Suprapubic skin (tissue), 4 donors: ENCODE results near the gene FMNL1. TPM values are rescaled to one million over a fixed set of nuclear protein-coding genes. Genes with fewer than 3 reads are reported as not detected.

Experiments
- DNase-seq, 2 donors: peaks; one replicate each; pipeline ENCODE4 v3.0.0-alpha.2; 2019; ENCODE audit warnings: low spot score in 2 of 2
- H3K27ac ChIP-seq: fragments of 200-600 bp; sonication (generic); one replicate; pipeline ENCODE4 v1.5.1; 2019
- H3K27me3 ChIP-seq: fragments of 200-600 bp; sonication (generic); one replicate; pipeline ENCODE4 v1.5.1; 2019
- H3K36me3 ChIP-seq: fragments of 200-600 bp; sonication (generic); one replicate; pipeline ENCODE4 v1.5.1; 2019
- H3K4me1 ChIP-seq: fragments of 200-600 bp; sonication (generic); one replicate; pipeline ENCODE4 v1.5.1; 2019
- H3K4me3 ChIP-seq: fragments of 200-600 bp; sonication (generic); one replicate; pipeline ENCODE4 v1.5.1; 2019; ENCODE audit warnings: mild to moderate bottlenecking
- H3K9me3 ChIP-seq: fragments of 200-600 bp; sonication (generic); one replicate; pipeline ENCODE4 v1.5.1; 2019
- CTCF ChIP-seq, 2 donors: fragments of 200-600 bp in 1 of 2; fragments of 450-650 bp in 1 of 2; sonication (generic) in 1 of 2; IDR thresholded peaks; one replicate each; pipeline ENCODE4 v1.5.1; 2016 to 2019; ENCODE audit warnings: antibody characterized with exemption in 2 of 2, mild to moderate bottlenecking in 1 of 2, moderate library complexity in 1 of 2
- EP300 ChIP-seq: sonication (generic); formaldehyde crosslinking; IDR thresholded peaks from one replicate; pipeline ENCODE4 v1.6.1; 2017; ENCODE audit warnings: antibody characterized with exemption
- POLR2A ChIP-seq, 2 donors: fragments of 450-650 bp; IDR thresholded peaks; one replicate each; pipeline ENCODE4 v1.6.1; 2017; ENCODE audit warnings: antibody characterized with exemption in 2 of 2, mild to moderate bottlenecking in 2 of 2, moderate library complexity in 2 of 2
- POLR2AphosphoS5 ChIP-seq, 3 donors: sonication (generic); formaldehyde crosslinking; IDR thresholded peaks; one replicate each; pipeline ENCODE4 v1.6.1; 2017; ENCODE audit warnings: antibody characterized with exemption in 3 of 3
- WGBS: methylation state at CpG from one replicate; pipeline ENCODE4 v1.1.5; 2018; 5-methylcytosine and 5-hydroxymethylcytosine counted together
- total RNA-seq, 4 donors: library from RNA; depleted of rRNA; stranded (reverse); fragments of >200 nt; gene quantifications; one replicate each; pipeline ENCODE4 v1.1.0, GENCODE V29; 2016

Gene FMNL1
- total RNA-seq, 4 donors from 2014 or later = 5.9 to 14.6 (median 8.0) TPM

- Histone ChIP-seq H3K4me3 (no peak overlapping the region), H3K27ac (no peak overlapping the region), H3K36me3 (peaks cover 47% of the 10 kb centered on the region), H3K27me3 (no peaks in the 10 kb centered on the region), H3K9me3 (no peaks in the 10 kb centered on the region), H3K4me1 (peaks cover 69% of the 10 kb centered on the region)
- TF ChIP-seq EP300 = no peak
- TF ChIP-seq CTCF (IDR thresholded peaks at IDR 0.05) = no peak
- no peak for TF ChIP-seq POLR2AphosphoS5 (IDR thresholded peaks at IDR 0.05)
- TF ChIP-seq POLR2A (IDR thresholded peaks at IDR 0.05) = no peak
- DNase-seq = peak in 1 of 2 donors; percentile 48
- 82% methylated on average over 12 of the region's 15 CpGs for WGBS
Observed at GRCh38 chr17:45289301-45290268, 67.9 kb downstream of the FMNL1 start.

- Histone ChIP-seq H3K4me1 (peaks cover 73% of the 10 kb centered on the region), H3K9me3 (no peaks in the 10 kb centered on the region), H3K36me3 (peaks cover 41% of the 10 kb centered on the region), H3K27ac (peak overlapping the region; percentile 9), H3K4me3 (no peak overlapping the region), H3K27me3 (no peaks in the 10 kb centered on the region)
- WGBS = 67% methylated on average over 9 of the region's 11 CpGs
- TF ChIP-seq POLR2AphosphoS5 (IDR thresholded peaks at IDR 0.05) = no peak
- DNase-seq = peak in 1 of 2 donors; percentile 56
Observed at GRCh38 chr17:45290269-45290765, 68.6 kb downstream of the FMNL1 start.

GRCh38 chr17:45291171-45291805 lies 69.6 kb downstream of the FMNL1 start:
- Histone ChIP-seq H3K36me3 (peaks cover 31% of the 10 kb centered on the region), H3K4me3 (no peak overlapping the region), H3K27ac (peak overlapping the region; percentile 28), H3K9me3 (no peaks in the 10 kb centered on the region), H3K27me3 (no peaks in the 10 kb centered on the region), H3K4me1 (peaks cover 82% of the 10 kb centered on the region)
- TF ChIP-seq EP300 = no peak
- TF ChIP-seq POLR2A (IDR thresholded peaks at IDR 0.05) = no peak
- no peak for TF ChIP-seq POLR2AphosphoS5 (IDR thresholded peaks at IDR 0.05)
- TF ChIP-seq CTCF (IDR thresholded peaks at IDR 0.05) = no peak
- 48% methylated on average over 5 of the region's 5 CpGs for WGBS
- DNase-seq = no peak

GRCh38 chr17:45292696-45293412 lies 71.2 kb downstream of the FMNL1 start:
- Histone ChIP-seq H3K4me3 (no peak overlapping the region), H3K27ac (peak overlapping the region; percentile 72), H3K36me3 (peaks cover 16% of the 10 kb centered on the region), H3K9me3 (no peaks in the 10 kb centered on the region), H3K4me1 (peaks cover 92% of the 10 kb centered on the region), H3K27me3 (no peaks in the 10 kb centered on the region)
- no peak for TF ChIP-seq POLR2A (IDR thresholded peaks at IDR 0.05)
- no peak for TF ChIP-seq CTCF (IDR thresholded peaks at IDR 0.05)
- TF ChIP-seq POLR2AphosphoS5 (IDR thresholded peaks at IDR 0.05) = no peak
- TF ChIP-seq EP300 = no peak
- no peak for DNase-seq
- WGBS = 69% methylated on average over 11 of the region's 12 CpGs

- 21% methylated on average over 7 of the region's 10 CpGs for WGBS
- DNase-seq = peak; percentile 86 to 87
- H3K27ac ChIP-seq = peak overlapping the region; percentile 72
- H3K9me3 ChIP-seq = no peaks in the 10 kb centered on the region
- H3K36me3 ChIP-seq = peaks cover 8% of the 10 kb centered on the region
- TF ChIP-seq POLR2AphosphoS5 (IDR thresholded peaks at IDR 0.05) = peak in 1 of 3 donors; percentile 59
- TF ChIP-seq POLR2A (IDR thresholded peaks at IDR 0.05) = no peak
- H3K4me1 ChIP-seq = peaks cover 92% of the 10 kb centered on the region
- H3K27me3 ChIP-seq = no peaks in the 10 kb centered on the region
- no peak overlapping the region for H3K4me3 ChIP-seq
Observed at GRCh38 chr17:45293413-45294211, 71.9 kb downstream of the FMNL1 start.
